Mesodermal cell (in vitro differentiated cells): ENCODE measurements around the gene MKNK2.
A peak's percentile ranks its signal among the peaks of the same experiment; 100 is the strongest.
"Not testable (repeated sequence)": the region's sequence is repeated elsewhere in the genome, so short reads cannot be mapped to it uniquely, and the experiment has no call there.

Experiments
- H3K27ac ChIP-seq: 2 replicates; pipeline ENCODE4 v1.7.0; 2013; ENCODE audit warnings: mild to moderate bottlenecking, low read depth, low read length, moderate library complexity; ENCODE audit not compliant: severe bottlenecking
- H3K36me3 ChIP-seq: 2 replicates; pipeline ENCODE4 v1.7.1; 2013; ENCODE audit warnings: mild to moderate bottlenecking, low read length, moderate library complexity; ENCODE audit not compliant: control insufficient read depth, insufficient read depth
- H3K4me1 ChIP-seq: one replicate; pipeline ENCODE4 v1.7.1; 2013; ENCODE audit warnings: mild to moderate bottlenecking, low read length; ENCODE audit not compliant: insufficient read depth, control insufficient read depth, poor library complexity, severe bottlenecking
- H3K4me3 ChIP-seq: 2 replicates; pipeline ENCODE4 v1.7.0; 2013; ENCODE audit warnings: low read length, control low read depth, mild to moderate bottlenecking; ENCODE audit not compliant: insufficient read depth, poor library complexity, severe bottlenecking; ENCODE audit errors: extremely low read depth
- H3K9me3 ChIP-seq: 2 replicates; pipeline ENCODE4 v1.7.1; 2013; ENCODE audit warnings: mild to moderate bottlenecking, low read length, moderate library complexity; ENCODE audit not compliant: control insufficient read depth
- WGBS, 2 experiments: methylation state at CpG; one replicate each; pipeline ENCODE4 v1.1.5; 2013; ENCODE audit warnings: missing lambda C conversion rate in 2 of 2; ENCODE audit not compliant: insufficient coverage in 2 of 2; 5-methylcytosine and 5-hydroxymethylcytosine counted together

Gene MKNK2

DNA sequence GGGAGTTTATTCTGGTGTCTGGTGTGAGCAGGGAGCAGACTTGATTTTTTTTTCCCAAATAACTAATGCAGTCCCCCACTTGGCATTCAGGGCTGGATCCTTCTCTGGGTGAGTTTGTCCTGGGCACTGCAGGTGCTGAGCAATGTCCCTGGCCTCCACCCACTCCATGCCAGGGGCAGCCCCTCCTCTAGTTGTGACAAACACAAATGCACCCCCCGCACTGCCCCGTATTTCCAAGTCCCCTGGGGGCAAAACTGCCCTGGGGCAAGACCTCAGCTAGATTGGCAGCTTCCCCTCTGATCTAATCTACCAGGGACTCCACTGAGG is 38.6 kb upstream of the MKNK2 start:
- H3K9me3 ChIP-seq = no peaks in the 10 kb centered on the region
- peaks cover 30% of the 10 kb centered on the region for H3K4me1 ChIP-seq
- H3K36me3 ChIP-seq = peaks cover 40% of the 10 kb centered on the region
- WGBS, 2 experiments = 83 to 87% methylated on average over 1 to 2 of the region's 2 CpGs
- H3K4me3 ChIP-seq = no peak overlapping the region
- H3K27ac ChIP-seq = peak overlapping the region; percentile 59

DNA sequence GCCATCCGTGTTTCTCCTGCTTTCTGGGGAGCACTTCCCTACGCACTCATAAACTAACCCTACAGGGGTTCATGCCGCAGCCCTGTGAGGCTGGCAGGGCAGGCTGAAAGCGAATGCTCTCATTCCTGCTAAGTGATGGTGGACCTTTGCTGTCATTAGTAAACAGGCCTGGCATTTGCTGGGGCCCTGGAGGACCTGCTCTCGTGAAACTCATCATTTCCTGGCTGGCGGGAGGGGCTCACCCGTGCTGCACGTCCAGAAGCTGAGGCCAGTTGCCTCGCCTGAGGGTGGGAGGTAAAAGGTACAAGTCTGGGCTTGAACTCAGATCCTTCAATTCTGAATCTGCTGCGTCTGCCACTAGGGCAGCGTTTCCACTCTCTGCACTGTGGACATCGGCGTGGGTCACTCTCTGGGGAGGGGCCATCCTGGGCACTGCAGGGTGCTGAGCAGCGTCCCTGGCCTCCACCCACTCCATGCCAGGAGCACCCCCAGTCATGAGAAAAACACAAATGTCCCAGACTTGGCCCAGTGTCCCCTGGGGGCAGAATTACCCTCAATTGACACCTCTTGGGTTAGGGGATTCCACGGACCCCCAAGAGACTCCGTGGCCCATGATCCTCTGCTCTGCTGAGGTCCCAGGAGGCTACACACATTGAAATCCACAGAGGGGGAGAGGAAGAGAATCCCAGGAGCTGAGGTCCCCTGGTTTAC is 38.1 kb upstream of the MKNK2 start:
- H3K4me3 ChIP-seq = no peak overlapping the region
- H3K4me1 ChIP-seq = peaks cover 25% of the 10 kb centered on the region
- H3K9me3 ChIP-seq = no peaks in the 10 kb centered on the region
- peaks cover 40% of the 10 kb centered on the region for H3K36me3 ChIP-seq
- peak overlapping the region; percentile 59 for H3K27ac ChIP-seq
- 80 to 84% methylated on average over 12 to 15 of the region's 16 CpGs for WGBS, 2 experiments

DNA sequence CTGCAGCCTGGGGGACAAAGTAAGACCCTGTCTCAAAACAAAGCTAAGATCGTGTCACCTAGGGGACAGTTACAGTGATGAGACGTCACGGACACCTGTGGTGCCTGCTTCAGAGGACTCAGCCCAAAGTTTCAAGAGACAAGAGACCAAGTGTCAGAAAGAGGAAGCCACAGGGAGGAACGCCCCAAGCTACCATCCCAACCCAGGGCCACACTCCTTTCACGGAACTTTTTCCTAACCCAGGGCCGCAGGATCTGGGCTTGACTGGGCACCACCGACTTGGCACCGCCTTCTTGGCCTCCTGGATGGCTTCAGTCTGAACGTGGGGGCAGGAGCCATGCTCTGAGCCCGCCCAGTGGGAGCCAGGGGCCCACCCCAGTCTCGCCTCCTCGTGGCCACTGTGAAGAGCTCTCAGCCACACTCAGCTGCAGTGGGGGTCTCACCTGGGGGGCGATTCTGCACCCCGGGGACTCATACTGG is 36.6 kb upstream of the MKNK2 start:
- Histone ChIP-seq H3K4me3 (no peak overlapping the region), H3K27ac (no peak overlapping the region), H3K36me3 (peaks cover 43% of the 10 kb centered on the region), H3K9me3 (no peaks in the 10 kb centered on the region), H3K4me1 (peaks cover 22% of the 10 kb centered on the region)
- WGBS, 2 experiments = 92% methylated on average over 7 to 13 of the region's 14 CpGs

DNA sequence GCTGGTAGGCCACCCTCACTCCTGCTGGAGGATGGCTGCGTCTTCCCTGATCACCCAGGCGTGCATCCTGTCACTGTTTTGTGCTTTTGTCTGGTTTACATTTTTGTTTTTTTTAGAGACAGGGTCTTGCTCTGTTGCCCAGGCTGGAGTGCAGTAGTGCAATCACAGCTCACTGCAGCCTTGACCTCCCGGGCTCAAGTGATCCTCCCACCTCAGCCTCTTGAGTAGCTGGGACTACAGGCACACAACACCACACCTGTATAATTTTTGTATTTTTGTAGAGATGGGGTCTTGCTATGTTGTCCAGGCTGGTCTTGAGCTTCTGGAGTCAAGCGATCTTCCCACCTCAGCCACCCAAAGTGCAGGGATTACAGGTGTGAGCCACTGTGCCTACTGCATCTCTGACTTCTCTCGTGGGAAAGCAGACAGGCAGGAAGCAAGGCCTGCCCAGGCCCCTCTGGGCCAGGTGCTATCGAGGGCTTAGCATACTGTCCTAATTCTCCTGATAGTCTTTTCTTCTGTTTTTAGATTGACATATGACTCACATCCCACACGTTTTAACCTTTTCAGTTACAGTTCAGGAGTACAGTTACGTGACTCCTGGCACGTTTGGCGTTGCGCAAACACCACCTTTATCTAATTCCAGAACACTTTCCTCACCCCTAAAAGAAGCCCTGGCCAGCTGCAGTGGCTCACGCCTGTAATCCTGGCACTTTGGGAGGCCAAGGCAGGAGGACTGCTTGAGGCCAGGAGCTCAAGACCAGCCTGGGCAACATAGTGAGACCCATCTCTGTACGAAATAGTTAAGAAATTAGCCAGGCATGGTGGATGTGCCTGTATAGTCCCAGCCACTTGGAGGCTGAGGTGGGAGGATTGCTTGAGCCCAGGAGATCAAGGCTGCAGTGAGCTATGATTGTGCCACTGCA is 35.9 kb upstream of the MKNK2 start:
- WGBS, 2 experiments = 95 to 98% methylated on average over 10 to 12 of the region's 13 CpGs
- H3K9me3 ChIP-seq = not testable (repeated sequence)

GRCh38 chr19:2084993-2085720 is 34.1 kb upstream of the MKNK2 start:
- Histone ChIP-seq H3K9me3 (no peaks in the 10 kb centered on the region), H3K4me1 (peaks cover 18% of the 10 kb centered on the region), H3K4me3 (no peak overlapping the region), H3K27ac (peak overlapping the region; percentile 62), H3K36me3 (peaks cover 55% of the 10 kb centered on the region)
- 89 to 94% methylated on average over 22 to 23 of the region's 28 CpGs for WGBS, 2 experiments

More for the DNA sequence above, 35.9 kb upstream of the MKNK2 start:
- Histone ChIP-seq H3K36me3 (peaks cover 41% of the 10 kb centered on the region), H3K4me1 (peaks cover 22% of the 10 kb centered on the region)
- H3K27ac ChIP-seq, H3K4me3 ChIP-seq: not testable (repeated sequence)

- 93 to 96% methylated on average over 11 to 18 of the region's 20 CpGs for WGBS, 2 experiments
- peaks cover 68% of the 10 kb centered on the region for H3K36me3 ChIP-seq
Observed at GRCh38 chr19:2083174-2083854, 32.3 kb upstream of the MKNK2 start.

GRCh38 chr19:2081873-2082810 is 31.1 kb upstream of the MKNK2 start:
- 95% methylated on average over 30 of the region's 30 CpGs for WGBS, 2 experiments
- H3K27ac ChIP-seq = no peak overlapping the region

More at GRCh38 chr19:2083174-2083854, 32.3 kb upstream of the MKNK2 start:
- H3K4me1 ChIP-seq = peaks cover 4% of the 10 kb centered on the region
- H3K27ac ChIP-seq = peak overlapping the region; percentile 10
- H3K4me3 ChIP-seq = no peak overlapping the region
- H3K9me3 ChIP-seq = no peaks in the 10 kb centered on the region

GRCh38 chr19:2080336-2080988 is 29.4 kb upstream of the MKNK2 start:
- no peaks in the 10 kb centered on the region for H3K9me3 ChIP-seq
- 95 to 96% methylated on average over 20 to 22 of the region's 23 CpGs for WGBS, 2 experiments
- no peak overlapping the region for H3K4me3 ChIP-seq
- H3K27ac ChIP-seq = no peak overlapping the region
- peaks cover 2% of the 10 kb centered on the region for H3K4me1 ChIP-seq
- H3K36me3 ChIP-seq = peaks cover 76% of the 10 kb centered on the region

More at GRCh38 chr19:2081873-2082810, 31.1 kb upstream of the MKNK2 start:
- no peak overlapping the region for H3K4me3 ChIP-seq
- peaks cover 4% of the 10 kb centered on the region for H3K4me1 ChIP-seq
- peaks cover 71% of the 10 kb centered on the region for H3K36me3 ChIP-seq
- no peaks in the 10 kb centered on the region for H3K9me3 ChIP-seq

DNA sequence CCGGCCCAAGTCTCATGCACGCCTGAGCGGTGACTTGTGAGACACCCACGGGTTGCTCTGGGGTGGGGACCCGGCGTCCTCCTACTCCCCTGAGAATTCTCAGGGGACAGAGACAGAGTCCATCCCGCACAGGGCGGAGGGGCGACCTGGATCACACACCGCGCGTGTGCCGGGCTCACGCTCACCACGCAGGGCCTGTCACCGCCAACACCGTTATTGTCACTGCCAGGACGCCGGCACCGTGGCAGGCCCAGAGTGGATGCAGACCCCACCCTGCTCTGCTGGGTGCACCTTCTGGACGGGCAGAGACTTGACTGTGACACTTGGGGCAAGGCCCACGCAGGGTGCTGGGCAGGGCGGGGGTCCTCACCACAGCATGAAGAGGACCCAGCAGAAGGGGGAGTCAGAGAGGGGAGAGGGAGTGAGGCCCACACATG is 28.8 kb upstream of the MKNK2 start:
- H3K9me3 ChIP-seq = no peaks in the 10 kb centered on the region
- H3K4me1 ChIP-seq = no peaks in the 10 kb centered on the region
- H3K36me3 ChIP-seq = peaks cover 78% of the 10 kb centered on the region
- H3K27ac ChIP-seq = no peak overlapping the region
- no peak overlapping the region for H3K4me3 ChIP-seq
- 91 to 94% methylated on average over 22 of the region's 23 CpGs for WGBS, 2 experiments
